ENCODE data around the gene ASIC1. TPM values are rescaled to one million over a fixed set of nuclear protein-coding genes. Genes with fewer than 3 reads are reported as not detected.

ASIC1 gene
- total and polyA plus RNA-seq, 12 donors = 0.47 to 1.3 (median 0.79) TPM; not detected in 1

DNA sequence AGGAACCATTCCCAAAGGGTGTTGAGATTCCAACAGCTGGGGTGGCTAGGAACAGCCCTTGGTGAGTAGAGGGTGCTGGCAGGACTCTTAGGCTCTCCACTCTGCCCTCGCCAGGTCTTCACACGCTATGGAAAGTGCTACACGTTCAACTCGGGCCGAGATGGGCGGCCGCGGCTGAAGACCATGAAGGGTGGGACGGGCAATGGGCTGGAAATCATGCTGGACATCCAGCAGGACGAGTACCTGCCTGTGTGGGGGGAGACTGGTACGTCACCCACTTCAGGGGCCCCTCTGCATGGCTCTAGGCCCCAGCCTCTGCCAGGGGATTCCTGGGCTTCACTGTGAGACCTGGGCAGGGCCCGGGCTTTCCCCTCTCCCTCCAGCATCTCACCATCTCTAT lies 19.7 kb downstream of the ASIC1 start:
- WGBS, 4 donors = 80 to 83% (median 81%) methylated on average over 10 to 12 of the region's 12 CpGs
- no peak for DNase-seq

DNA sequence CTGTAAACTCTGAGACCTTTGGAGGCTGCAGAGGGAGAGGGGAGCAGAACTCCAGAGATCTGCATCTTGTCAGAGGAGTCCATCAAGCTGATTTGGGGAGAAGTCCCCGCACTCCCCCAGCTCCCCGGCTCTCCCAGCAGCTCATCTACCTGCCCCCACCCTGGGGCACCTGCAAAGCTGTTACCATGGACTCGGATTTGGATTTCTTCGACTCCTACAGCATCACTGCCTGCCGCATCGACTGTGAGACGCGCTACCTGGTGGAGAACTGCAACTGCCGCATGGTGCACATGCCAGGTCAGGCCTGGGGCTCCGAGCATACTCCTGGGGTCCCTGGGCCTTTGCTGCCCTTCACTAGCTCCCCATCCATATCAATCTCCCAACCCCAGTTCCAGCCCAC lies 20.9 kb downstream of the ASIC1 start:
- 88 to 99% (median 92%) methylated on average over 8 to 10 of the region's 10 CpGs for WGBS, 4 donors
- H3K36me3 ChIP-seq (replicated peaks in 1 of 2) = no peaks in the 10 kb centered on the region
- H3K9me3 ChIP-seq (replicated peaks in 1 of 3) = no peaks in the 10 kb centered on the region
- TF ChIP-seq POLR2A (IDR thresholded peaks at IDR 0.05) = no peak
- TF ChIP-seq, protein P1, sequence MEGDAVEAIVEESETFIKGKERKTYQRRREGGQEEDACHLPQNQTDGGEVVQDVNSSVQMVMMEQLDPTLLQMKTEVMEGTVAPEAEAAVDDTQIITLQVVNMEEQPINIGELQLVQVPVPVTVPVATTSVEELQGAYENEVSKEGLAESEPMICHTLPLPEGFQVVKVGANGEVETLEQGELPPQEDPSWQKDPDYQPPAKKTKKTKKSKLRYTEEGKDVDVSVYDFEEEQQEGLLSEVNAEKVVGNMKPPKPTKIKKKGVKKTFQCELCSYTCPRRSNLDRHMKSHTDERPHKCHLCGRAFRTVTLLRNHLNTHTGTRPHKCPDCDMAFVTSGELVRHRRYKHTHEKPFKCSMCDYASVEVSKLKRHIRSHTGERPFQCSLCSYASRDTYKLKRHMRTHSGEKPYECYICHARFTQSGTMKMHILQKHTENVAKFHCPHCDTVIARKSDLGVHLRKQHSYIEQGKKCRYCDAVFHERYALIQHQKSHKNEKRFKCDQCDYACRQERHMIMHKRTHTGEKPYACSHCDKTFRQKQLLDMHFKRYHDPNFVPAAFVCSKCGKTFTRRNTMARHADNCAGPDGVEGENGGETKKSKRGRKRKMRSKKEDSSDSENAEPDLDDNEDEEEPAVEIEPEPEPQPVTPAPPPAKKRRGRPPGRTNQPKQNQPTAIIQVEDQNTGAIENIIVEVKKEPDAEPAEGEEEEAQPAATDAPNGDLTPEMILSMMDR (IDR thresholded peaks at IDR 0.05) = no peak
- no peaks in the 10 kb centered on the region for H3K27me3 ChIP-seq
- H3K4me3 ChIP-seq = no peak overlapping the region
- intact Hi-C loops (cut with DNase I) = loop anchor here in 1 of 2 donors (5.0 kb wide), 1 partner anchor 99 kb away; no protein-coding TSS in a partner anchor
- H3K4me1 ChIP-seq (replicated peaks in 1 of 2) = peaks cover 0 to 4% of the 10 kb centered on the region in 2 donors
- no peak overlapping the region for H3K27ac ChIP-seq
- DNase-seq = no peak

More for the DNA sequence above, 19.7 kb downstream of the ASIC1 start:
- Histone ChIP-seq H3K4me1 (replicated peaks in 1 of 2) (peaks cover 0 to 4% of the 10 kb centered on the region in 2 donors), H3K4me3 (no peak overlapping the region), H3K36me3 (replicated peaks in 1 of 2) (no peaks in the 10 kb centered on the region), H3K27me3 (no peaks in the 10 kb centered on the region), H3K27ac (no peak overlapping the region), H3K9me3 (replicated peaks in 1 of 3) (no peaks in the 10 kb centered on the region)
- TF ChIP-seq POLR2A (IDR thresholded peaks at IDR 0.05) = no peak
- TF ChIP-seq, protein P1 (IDR thresholded peaks at IDR 0.05) = no peak
- intact Hi-C loops (cut with DNase I) = loop anchor here in 1 of 2 donors (5.0 kb wide), 1 partner anchor 100 kb away; no protein-coding TSS in a partner anchor

DNA sequence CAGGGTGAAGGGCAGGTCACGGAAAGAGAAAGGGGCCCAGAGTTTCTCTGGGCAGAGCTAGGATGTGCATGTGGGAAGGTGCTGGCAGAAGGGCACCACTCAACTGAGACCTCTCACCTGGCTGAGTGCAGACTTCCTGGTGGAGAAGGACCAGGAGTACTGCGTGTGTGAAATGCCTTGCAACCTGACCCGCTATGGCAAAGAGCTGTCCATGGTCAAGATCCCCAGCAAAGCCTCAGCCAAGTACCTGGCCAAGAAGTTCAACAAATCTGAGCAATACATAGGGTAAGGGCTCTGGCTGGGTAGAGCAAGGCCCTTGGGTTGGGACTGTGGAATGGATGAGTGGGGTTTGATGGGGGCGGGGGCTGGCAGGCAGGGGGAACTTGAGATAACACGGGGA lies 22.4 kb downstream of the ASIC1 start:
- peaks cover 0 to 8% of the 10 kb centered on the region in 2 donors for H3K4me1 ChIP-seq (replicated peaks in 1 of 2)
- no peaks in the 10 kb centered on the region for H3K27me3 ChIP-seq
- no peaks in the 10 kb centered on the region for H3K9me3 ChIP-seq (replicated peaks in 1 of 3)
- no peaks in the 10 kb centered on the region for H3K36me3 ChIP-seq (replicated peaks in 1 of 2)
- H3K4me3 ChIP-seq = no peak overlapping the region
- TF ChIP-seq POLR2A (IDR thresholded peaks at IDR 0.05) = no peak
- TF ChIP-seq, protein P1 (IDR thresholded peaks at IDR 0.05) = no peak
- no peak for DNase-seq
- WGBS, 4 donors = 83 to 92% (median 87%) methylated on average over 5 of the region's 5 CpGs
- H3K27ac ChIP-seq = no peak overlapping the region
- intact Hi-C loops (cut with DNase I) = loop anchor here in 1 of 2 donors (5.0 kb wide), 1 partner anchor 98 kb away; no protein-coding TSS in a partner anchor

DNA sequence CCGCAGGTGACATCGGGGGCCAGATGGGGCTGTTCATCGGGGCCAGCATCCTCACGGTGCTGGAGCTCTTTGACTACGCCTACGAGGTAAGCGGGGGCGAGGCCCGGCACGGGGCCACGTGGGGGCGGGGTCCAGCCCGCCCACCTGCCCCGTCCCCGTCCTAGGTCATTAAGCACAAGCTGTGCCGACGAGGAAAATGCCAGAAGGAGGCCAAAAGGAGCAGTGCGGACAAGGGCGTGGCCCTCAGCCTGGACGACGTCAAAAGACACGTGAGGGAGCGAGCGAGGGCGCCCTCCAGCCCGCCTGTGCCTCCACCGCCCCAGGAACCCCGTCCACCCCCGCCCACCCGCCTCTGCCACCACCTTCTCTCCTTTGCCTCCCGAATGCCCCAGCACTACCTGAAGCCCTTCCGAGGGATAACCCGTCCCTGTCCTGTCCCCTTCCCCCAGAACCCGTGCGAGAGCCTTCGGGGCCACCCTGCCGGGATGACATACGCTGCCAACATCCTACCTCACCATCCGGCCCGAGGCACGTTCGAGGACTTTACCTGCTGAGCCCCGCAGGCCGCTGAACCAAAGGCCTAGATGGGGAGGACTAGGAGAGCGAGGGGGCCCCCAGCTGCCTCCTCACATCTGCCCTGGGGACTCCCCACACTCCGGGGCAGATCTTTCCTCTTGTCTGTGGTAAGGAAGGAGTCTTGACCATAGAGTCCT lies 23.9 kb downstream of the ASIC1 start:
- intact Hi-C loops (cut with DNase I) = no loop called here
- no peak for DNase-seq
- no peaks in the 10 kb centered on the region for H3K9me3 ChIP-seq (replicated peaks in 1 of 3)
- no peaks in the 10 kb centered on the region for H3K36me3 ChIP-seq (replicated peaks in 1 of 2)
- peaks cover 5 to 10% of the 10 kb centered on the region in 2 donors for H3K4me1 ChIP-seq (replicated peaks in 1 of 2)
- H3K4me3 ChIP-seq = no peak overlapping the region
- WGBS, 4 donors = 42 to 71% (median 58%) methylated on average over 12 to 46 of the region's 46 CpGs
- no peak overlapping the region for H3K27ac ChIP-seq
- no peak for TF ChIP-seq POLR2A (IDR thresholded peaks at IDR 0.05)
- TF ChIP-seq, protein P1 (IDR thresholded peaks at IDR 0.05) = no peak
- H3K27me3 ChIP-seq = no peaks in the 10 kb centered on the region

Measured in adrenal gland (tissue), 12 donors.